Stimulated activated CD8-positive, alpha-beta memory T cell treated with anti-CD3 and anti-CD28 coated beads, Interleukin-2, amount 100 ng/mL, for 1 hour (primary cell): ENCODE results near the gene SVBP.

Experiments
- DNase-seq, 2 donors: peaks; one replicate each; pipeline ENCODE4 v3.0.0-alpha.2; 2020; ENCODE audit warnings: low read depth in 2 of 2

Gene SVBP

DNA sequence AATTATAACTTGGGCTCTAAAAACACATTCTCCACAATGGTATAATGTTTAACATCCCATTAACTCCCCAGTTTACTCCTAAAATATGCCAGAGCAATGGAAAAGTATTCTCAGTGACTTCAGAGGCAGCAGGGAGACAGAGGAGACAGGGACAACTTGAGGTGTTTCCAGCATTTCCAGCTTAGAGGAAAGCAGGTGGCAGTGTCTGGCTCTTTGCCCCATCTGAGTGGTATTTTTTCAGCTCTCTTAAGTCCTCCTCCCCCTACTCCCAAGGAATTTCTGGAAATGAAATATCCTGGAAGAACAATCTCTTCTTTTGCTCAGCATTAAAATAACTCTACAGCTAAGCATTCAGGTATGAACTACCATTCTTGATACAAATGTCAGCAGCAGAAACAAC is 11.0 kb downstream of the SVBP start:
- no peak for DNase-seq

DNA sequence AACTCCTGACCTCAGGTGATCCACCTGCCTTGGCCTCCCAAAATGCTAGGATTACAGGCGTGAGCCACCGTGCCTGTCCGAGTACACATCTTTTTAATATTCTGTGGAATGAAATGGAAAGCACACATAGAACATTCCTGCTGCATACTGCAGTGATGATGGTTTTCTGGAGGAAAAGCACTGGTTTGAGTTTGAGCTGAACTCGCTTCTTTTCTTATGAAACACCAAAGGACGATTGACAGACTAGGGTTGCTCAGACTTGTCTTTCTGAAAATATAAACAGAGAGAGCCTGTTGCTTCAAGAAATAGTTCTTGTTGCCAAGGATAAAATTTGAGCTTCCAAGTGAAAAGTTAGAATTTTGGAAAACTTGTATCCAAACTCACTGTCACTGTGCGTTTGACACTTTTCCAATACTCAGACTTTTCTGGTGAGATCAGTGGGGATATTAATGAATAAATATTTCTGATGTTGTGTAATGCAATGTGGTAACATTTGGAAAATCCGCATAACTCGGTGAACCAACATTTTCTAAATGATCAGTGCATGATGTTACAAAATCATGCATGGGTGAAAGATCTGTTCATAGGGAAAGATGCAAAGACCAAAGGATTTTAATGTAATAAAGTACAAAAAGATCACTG is 15.2 kb downstream of the SVBP start:
- no peak for DNase-seq

DNA sequence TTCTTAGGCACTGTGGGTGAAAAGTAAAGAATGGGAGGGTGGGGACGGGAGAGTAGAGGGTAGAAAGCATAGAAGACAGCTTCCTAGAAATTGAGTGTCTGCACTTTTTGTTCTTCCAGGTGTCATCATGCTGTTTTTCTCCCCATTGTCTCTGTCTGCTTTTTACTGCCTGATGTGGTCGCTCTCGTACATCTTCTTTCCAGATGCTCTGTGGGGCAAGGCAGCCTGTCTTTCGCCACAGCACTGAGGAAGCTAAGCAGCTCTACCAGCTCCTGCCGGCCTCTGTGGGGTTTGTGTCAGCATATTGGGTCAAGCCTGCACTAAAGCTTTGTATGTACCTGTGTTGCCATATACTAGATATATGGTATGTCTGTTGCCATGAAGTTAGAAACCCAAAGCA is 19.2 kb downstream of the SVBP start:
- no peak for DNase-seq

DNA sequence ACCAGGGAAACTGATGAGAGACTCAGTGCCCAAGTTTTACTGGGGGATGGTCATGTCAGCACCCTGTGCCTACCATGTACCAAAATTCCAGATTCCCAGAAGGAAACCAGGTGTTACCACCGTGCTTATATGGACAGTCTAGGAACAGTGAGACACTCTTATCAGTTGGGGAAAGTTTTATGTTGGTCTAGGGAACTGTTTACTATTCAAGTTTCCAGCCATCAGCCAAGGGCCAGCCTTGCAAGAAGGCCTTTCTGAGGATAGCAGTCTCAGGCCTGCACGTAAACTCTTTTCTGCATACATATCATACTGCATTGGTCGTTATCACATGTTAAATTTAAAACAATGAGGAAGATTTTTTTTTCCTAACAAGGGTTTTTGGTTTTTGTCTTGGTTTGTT is 19.8 kb downstream of the SVBP start:
- no peak for DNase-seq

DNA sequence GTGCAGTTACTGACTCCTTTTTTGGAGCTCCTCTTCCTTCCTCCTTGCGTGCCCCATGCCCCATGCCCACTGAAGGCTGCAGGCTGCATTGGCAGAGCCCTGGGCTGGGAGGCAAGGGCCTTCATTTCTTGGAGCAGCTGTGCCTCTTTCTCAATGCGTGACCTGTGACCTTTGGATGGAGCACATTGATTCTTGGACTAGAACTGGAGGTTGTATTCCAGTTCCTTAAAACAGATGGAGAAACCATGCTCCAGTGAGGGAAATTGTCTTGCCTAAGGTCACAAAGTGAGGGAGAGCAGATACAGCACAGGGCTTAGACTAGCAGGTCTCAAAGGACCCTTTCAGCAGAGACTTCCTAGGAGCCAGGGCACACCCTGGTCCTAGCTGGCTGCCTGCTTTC is 23.4 kb downstream of the SVBP start:
- no peak for DNase-seq

DNA sequence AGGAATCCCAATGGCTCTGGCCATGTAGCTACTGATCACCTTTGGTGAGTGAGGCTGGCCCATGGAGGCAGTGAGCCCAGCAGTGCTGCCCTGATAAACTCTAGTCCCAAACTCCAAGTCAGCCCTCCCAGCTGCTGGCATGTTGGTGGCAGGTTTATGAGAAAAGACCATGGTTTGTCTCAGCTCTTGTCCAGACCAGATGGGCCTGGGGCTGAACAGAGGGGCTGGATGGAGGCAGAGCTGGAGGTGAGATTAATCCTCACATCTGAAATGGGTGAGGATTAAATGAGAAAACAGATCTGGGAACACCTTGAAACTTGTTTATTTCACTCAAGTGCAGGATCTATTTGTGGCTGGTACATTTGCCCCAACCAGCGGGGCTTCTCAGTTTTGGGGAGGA is 29.2 kb downstream of the SVBP start:
- no peak for DNase-seq

DNA sequence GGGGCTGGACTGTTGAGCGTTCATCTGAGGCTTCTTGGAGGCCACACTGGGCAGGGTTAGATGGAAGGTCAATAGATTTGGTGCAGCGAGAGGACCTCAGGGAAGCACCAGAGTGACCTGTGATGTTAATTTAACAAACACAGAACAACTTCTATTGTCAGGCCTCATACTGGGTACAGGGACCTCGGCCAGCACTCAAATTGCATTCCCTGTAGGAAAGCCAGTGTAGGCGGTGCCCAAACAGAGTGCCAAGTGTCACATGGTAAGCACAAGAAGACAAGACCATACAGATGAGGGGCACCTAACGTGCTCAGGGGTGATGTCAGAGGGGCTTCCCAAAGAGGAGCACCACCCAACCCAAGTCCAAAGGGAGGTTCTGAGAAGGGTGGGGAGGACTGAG is 31.1 kb downstream of the SVBP start:
- DNase-seq: no peak

DNA sequence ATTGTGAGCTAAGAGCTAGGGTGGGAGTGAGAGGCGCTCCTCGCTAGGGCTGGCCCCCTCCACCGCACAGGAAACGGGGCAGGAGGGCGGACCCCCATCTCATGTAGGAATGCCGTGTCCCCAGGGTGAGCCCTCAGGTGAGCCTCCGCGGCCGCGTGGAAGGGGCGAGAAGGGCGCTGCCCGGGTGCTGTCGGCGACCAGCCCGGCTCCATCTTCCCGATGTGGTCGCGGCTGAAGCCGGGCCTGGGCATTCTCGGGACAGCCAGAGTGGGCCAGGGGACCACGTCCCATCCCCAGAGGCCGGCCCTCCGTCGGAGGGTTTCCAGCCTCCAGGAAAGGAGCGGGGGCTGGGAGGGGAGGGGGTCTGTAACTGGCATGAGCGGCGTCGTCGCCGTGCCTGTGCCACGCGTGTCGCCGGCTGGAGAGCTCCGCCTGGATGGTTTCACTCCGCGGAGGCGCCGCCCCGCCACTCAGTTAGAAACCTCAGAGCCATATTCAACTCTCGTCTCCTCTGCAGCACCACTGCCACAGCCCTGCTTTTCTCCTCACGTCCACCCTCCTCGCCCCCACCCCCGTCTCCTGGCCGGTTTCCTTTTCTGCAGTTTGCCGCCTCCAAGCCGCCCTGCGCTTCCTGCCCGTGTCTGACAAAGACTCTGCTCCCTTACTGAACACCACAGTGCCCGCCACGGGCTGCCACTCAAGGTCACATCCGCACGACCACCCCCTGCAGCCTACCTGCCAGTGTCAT is 32.1 kb downstream of the SVBP start, which contains the start of gene TMEM269:
TSS of gene TMEM269 (plus strand) at position 46 of the 748 bp plus-strand sequence. CDS start 4,903 bp downstream, outside the sequence.
- peak in 1 of 2 donors; percentile 16 for DNase-seq

DNA sequence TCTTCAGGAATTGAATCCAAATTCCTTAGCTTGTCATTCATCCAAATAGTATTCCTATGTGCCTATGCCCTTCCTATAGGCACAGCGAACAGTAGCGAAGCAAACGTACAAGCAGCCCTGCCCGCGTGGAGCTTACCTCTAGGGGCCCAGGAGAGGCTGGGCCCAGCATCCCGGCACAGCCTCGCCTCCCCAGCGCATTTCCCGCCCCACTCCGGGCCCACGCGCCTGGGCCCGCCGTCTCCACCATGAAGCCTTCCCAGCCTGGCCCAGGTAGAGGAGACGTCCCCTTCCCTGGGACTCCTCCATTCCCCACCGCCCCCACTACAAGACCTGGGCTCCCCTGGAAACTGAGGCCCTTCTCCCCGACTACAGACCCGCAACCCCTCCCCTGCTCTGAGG is 32.7 kb downstream of the SVBP start:
- DNase-seq: no peak

DNA sequence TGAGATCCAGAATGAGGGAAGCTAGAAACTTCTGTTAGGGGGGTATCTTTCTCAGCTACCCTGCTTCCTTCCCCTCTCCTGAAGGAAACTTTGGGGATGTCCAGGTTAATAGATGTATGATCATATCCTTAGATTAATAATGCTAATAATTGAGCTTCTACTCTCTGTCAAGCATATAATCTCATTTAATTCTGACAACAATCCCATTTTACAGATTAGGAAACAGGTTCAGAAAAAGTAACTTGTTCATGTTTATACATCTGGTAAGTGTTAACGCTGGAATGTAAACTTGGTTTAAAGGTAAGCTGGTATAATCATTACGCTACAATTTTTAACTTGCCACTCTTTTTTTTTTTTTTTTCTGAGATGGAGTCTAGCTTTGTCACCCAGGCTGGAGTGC is 34.1 kb downstream of the SVBP start:
- no peak for DNase-seq

DNA sequence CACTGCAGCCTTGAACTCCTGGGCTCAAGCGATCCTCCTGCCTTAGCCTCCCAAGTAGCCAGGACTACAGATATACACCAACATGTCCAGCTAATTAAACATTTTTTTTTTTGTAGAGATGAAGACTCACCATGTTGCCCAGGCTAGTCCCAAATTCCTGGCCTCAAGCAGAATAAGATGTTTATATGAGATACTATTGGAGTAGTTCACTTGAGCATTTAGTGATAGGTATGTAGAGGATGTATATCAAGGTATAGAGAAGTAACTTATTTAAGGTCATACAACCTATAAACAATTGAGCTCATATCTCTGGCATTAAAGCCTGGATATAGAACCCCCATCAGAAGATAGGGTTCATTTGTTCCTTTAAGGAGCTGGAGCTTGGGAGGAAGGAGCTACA is 37.0 kb downstream of the SVBP start:
- no peak for DNase-seq

DNA sequence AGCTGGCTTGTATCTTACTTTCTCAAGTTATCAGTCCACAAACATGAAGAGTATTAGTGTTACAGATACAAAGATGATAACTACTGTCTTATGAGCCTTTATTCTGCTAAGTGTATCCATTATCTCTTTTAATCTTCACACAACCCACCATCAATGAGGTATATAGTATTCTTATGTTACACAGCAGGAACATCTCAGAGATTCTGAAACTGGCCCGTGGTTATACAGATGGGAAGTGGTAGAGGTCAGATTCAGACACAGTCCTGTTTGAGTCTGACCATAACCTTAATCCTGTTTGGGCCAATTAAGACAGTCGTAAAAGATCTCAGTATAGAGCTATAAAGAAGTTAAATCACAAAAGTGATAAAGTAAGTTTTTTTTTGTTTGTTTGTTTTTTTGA is 37.5 kb downstream of the SVBP start:
- DNase-seq: no peak

DNA sequence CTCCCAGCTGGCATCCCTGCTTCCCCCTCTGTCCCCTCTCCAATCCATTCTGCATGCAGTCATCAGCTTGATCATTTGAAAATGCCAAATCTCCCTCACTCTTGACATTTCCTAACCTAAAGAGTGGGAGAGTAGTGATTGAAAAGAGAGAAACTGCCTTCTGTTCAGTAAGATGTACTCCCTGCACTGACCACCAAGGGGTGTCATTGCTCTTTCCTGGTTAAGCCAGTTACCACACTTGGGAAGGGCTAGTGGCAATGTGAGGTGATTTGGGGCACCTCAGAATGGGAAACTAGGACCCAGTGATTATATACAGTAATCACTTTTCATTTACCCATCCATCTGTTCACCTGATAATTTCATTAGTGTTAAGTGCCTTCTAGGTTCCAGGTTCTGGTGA is 39.3 kb downstream of the SVBP start:
- no peak for DNase-seq

DNA sequence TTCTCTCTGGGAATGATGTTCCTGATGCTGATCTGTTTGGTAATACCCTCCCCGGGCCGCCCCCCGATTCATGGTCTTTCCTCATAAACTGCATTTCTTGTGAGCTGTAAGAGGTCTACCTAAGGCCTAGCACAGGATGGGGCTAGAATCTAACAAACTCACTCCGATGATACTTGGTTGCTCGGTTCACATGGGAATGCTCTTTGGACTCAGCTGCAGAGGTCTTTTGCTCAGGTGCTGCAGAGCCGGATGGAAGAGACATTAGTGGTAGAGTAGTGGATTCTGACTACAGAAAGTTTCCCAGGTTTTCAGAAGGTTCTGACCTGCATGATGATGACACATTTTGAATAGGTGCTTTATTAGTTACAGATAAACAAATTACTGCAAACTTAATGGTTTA is 40.7 kb downstream of the SVBP start:
- no peak for DNase-seq

DNA sequence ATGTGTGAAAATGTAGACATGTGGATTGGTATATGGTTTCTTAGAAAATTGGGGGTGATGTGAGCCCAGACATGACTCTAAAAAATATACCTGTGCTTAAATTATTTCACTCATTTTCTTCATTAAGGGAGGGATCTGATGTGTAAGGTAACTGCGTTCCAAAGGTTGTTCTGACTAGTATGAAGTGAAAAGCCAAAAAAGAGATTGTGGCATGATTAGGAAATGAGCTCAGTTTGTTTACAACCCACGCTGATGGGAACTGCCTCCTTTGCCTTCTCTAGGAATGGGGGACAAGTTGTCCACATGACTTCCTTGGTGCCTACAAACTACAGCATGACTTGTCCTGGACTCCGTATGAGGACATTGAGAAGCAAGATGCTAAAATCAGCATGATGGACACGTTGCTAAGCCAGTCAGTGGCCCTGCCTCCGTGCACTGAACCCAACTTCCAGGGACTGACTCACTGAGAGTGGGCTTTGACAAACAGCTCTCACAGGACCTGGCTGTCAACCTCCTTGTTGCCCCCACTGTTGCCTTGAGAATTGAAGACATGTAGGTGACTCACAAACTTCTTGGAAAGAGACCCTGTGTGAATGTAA is 42.2 kb downstream of the SVBP start:
- no peak for DNase-seq

DNA sequence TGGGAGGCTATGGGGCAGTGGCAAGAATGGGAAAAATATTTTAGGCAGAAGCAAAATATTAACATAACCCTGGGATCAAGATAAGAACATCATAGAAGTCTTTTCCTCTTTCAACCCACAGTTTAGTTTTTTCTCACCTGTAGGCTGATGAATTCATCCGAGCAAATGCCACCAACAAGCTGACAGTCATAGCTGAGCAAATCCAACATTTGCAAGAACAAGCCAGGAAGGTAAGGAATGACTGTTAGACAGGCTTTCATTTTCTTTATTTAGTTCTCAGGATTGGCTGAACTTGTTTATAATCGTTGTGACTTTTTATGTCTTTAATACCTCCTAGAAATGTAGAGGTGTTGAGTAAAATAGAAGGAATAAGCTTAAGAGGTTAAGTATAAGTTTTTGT is 43.8 kb downstream of the SVBP start:
- no peak for DNase-seq

DNA sequence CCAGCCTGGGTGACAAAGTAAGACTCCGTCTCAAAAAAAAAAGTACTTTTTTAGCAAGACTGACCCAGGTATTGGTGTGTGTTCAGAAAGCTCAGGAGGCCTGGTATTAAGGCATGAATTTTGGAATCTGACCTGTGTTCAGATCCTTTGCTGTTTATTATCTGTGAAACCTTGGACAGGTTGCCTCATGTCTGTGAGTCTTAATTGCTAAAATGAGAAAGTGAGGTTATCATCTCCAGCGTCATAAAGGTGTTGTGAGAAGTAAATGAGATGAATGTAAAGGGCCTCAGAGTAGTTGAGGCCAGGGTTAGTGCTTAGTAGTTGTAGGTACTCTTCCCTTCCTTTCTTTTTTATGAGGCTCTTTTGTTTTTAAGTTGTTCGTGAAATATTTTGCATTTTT is 47.4 kb downstream of the SVBP start:
- DNase-seq: no peak

DNA sequence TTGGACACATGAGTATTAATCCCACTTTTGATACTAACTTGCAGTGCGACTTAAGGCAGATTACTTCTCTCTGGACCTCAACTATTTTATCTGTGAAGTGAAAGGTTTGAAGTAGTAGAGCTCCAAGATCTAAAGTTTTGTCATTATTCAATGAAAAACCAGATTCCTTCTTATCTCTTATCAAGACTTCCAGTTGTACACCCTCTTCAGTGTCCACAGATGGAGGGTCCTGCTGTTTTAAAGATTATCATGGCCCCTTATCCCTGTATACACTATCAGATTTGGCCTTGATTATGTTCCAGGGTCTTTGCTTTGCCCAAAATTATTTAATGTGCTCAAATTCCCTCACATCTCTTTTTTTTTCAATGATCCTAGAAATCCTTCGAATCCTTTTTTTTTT is 49.0 kb downstream of the SVBP start:
- no peak for DNase-seq

DNA sequence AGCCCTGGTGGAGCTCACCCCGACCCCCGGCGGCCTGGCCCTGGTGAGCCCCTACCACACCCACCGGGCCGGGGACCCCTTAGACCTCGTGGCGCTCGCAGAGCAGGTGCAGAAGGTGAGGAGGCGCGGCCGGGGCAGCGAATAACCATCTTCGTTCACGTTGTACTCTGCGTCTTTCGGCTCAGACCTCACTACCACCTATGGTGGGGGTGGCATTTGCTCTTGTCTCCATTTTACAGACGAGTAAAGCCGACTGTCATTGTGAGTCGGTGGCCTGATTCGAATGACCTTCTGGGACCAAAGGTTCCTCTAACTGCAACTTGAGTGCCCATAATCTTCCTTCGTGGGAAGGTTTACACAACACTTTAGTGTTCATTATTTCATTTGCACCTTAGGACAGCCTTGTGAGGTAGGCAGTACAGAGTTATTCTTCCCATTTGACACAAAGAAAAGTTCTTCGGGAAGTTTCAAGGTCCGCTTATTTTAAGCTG is 49.6 kb downstream of the SVBP start:
- peak in 1 of 2 donors; percentile 10 for DNase-seq

DNA sequence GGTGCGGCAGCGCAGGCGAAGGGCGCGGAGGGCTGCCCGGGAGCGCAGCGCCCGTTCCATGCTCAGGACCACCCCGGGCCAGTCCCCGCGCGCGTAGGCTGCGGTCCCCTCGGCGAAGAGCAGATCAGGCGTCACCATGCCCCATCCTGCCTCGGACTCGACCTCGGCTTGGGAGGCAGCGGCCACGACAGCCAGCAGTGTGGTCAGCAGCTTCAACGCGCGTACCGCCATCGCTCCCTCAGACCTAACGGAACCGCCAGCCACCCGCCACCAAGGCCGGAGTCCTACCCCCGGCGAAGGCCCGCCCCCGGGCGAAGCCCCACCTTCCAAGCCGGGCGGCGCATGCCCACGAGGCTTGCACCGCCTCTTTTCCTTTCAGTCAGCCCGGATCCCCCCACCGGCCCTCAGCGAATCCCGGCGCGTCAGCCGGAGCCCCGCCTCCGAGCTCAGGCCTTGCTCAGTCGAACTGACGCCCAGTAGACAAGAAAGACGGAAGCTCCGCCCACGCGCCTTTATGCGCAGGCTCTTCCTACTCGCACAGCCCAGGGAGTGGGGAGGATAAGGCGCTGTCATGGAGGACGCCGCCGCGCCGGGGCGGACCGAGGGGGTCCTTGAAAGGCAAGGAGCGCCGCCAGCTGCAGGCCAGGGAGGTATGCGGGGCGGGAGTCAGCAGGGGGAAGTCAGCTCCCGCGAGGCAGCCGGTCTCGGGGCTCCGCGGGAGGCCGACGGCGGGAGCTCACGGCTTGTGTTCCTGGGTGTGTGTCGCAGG is 50.3 kb downstream of the SVBP start, which contains the start of the genes C1orf50 and P3H1:
TSS of gene C1orf50 (plus strand) at position 509 of the 769 bp plus-strand sequence. CDS start at position 572, 63 bp downstream.
TSS of gene P3H1 (minus strand) at position 288 of the 769 bp plus-strand sequence. CDS start at position 231, 57 bp downstream.
- DNase-seq: peak; percentile 99

DNA sequence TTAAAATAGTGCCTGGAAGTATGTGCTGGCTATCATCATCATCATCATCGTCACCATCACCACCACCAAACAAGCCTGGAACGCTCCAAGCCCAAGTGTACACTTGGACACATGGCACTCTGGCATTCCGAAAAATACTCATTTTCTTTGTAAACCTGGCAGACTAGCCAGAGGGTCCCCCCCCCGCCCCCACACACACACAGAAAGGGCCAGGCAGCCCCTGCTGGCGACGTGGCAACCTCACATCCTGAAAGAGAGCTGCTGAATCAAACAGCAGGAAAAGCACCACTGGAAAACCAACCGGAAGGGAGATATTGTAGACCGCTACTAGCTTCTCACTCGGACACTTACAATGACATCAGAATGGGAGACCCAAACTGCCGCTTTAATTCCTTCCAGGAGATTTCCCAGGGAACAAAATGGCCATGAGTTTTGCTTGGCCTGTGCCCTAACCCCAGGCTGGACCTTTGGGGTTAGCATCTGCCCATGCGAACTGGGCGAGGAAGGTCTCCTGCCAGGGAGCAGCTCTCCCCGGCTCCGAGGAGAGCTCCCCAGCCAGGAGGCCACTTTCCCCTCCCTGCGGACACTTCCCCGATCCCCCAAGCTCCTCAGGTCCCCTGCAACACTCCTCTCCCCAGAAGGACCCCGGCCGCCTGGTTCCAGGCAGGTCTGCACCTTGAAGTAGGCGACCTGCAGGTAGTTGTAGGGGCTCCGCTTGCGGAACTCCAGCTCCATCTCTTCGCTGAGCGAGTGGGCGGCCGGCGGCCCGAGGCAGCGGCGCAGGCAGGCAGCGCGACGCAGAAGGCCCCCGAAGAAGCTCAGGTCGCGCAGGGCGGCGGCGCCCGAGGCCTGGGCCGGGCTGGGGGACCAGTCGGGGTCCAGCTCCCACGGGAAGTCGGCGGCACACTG is 51.1 kb downstream of the SVBP start:
- peak in 1 of 2 donors; percentile 12 for DNase-seq
